Measurements from ENCODE around the gene CLSTN3. TPM values are rescaled to one million over a fixed set of nuclear protein-coding genes. Genes with fewer than 3 reads are reported as not detected.

CLSTN3 gene
- total and polyA plus RNA-seq, 9 of the 15 experiments (the other 6 are each of a cell fraction or from before 2014, with no cell fraction given) = 0.08 to 23.2 (median 11.0) TPM

- TF ChIP-seq ZNF174 (CRISPR knock-in tag; IDR thresholded peaks at IDR 0.05) (no peak), CBX8 (IDR thresholded peaks at IDR 0.05; ENCODE audit: borderline replicate concordance, extremely low read depth, low read depth, low read length, poor library complexity, severe bottlenecking) (no peak), VEZF1 (CRISPR knock-in tag; IDR thresholded peaks at IDR 0.05) (peak; percentile 39; the same call in 1 of the 2 replicates), EP300 (IDR thresholded peaks at IDR 0.05; ENCODE audit: low read length) (peak; percentile 80), KAT7 (CRISPR knock-in tag; IDR thresholded peaks at IDR 0.05; ENCODE audit: borderline replicate concordance) (0 out of 2 replicates have a peak, but pooled peaks have one; percentile 64), ZNF639 (CRISPR knock-in tag; conservative IDR thresholded peaks at IDR 0.05 in 1 of 2, IDR thresholded peaks at IDR 0.05 in 1 of 2) (no peak), MTA3 (IDR thresholded peaks at IDR 0.05; ENCODE audit: borderline replicate concordance) (peak; percentile 77), CCAR2 (IDR thresholded peaks at IDR 0.05; ENCODE audit: low read depth, low read length) (no peak), CUX1 (CRISPR knock-in tag; IDR thresholded peaks at IDR 0.05) (no peak), L3MBTL2 (IDR thresholded peaks at IDR 0.05) (peak; percentile 40; the same call in 1 of the 2 replicates), ZNF766 (CRISPR knock-in tag; conservative IDR thresholded peaks at IDR 0.05) (peak; percentile 32; the same call in 1 of the 2 replicates), ZBTB34 (CRISPR knock-in tag; IDR thresholded peaks at IDR 0.05) (no peak), HIVEP1 (CRISPR knock-in tag; IDR thresholded peaks at IDR 0.05) (no peak), COPS2 (conservative IDR thresholded peaks at IDR 0.05) (no peak), HDAC2 (IDR thresholded peaks at IDR 0.05) (0 out of 2 replicates have a peak, but pooled peaks have one; percentile 49), KLF6 (CRISPR knock-in tag; IDR thresholded peaks at IDR 0.05; ENCODE audit: borderline replicate concordance) (no peak)
Observed at GRCh38 chr12:7122811-7123769, 7.1 kb upstream of the CLSTN3 start (continued).

Measured in K562 (cell line).